CD8-positive, alpha-beta memory T cell (primary cell): ENCODE results near the gene RFT1. TPM values are rescaled to one million over a fixed set of nuclear protein-coding genes. Genes with fewer than 3 reads are reported as not detected.

Source experiments
- polyA plus RNA-seq: library from polyadenylated mRNA; unstranded; fragments of 300-500 nt; fragmentation: Illumina TruSeq; gene quantifications from one replicate; pipeline ENCODE4 v1.2.3, GENCODE V29; 2021
- total RNA-seq, 2 experiments: library from RNA; stranded (reverse); gene quantifications; one replicate each; pipeline ENCODE4 v1.2.3, GENCODE V29; 2021

The RFT1 gene
- total and polyA plus RNA-seq, 3 experiments from 2014 or later, result 31.3 to 58.5 (median 52.7) TPM

Other genes starting within 250 kb of the RFT1 start
- 10 to 100 TPM; 35.0 to 39.1 TPM for gene STIMATE, start 232.9 kb downstream of the RFT1 start, total RNA-seq
- 10.8 TPM for gene STIMATE, start 232.9 kb downstream of the RFT1 start, polyA plus RNA-seq
- gene SFMBT1, start 84.4 kb downstream of the RFT1 start, total RNA-seq, result 10 to 100 TPM; 18.3 to 21.0 TPM
- 17.0 TPM for gene SFMBT1, start 84.4 kb downstream of the RFT1 start, polyA plus RNA-seq
- gene PRKCD, start 30.8 kb upstream of the RFT1 start, total RNA-seq, result 10 to 100 TPM; 27.2 to 27.3 TPM
- 27.3 TPM for gene PRKCD, start 30.8 kb upstream of the RFT1 start, polyA plus RNA-seq
- gene TKT, start 125.6 kb upstream of the RFT1 start, total RNA-seq, result 100 to 1,000 TPM; 173 to 182 TPM
- gene TKT, start 125.6 kb upstream of the RFT1 start, polyA plus RNA-seq, result 59.3 TPM
- gene DCP1A, start 217.1 kb upstream of the RFT1 start, total RNA-seq, result 10 to 100 TPM; 40.1 to 40.2 TPM
- gene DCP1A, start 217.1 kb upstream of the RFT1 start, polyA plus RNA-seq, result 82.4 TPM